ENCODE results near the gene TANGO2.

TANGO2 gene

GRCh38 chr22:20011993-20012740, 8.7 kb upstream of the TANGO2 start:
- no peak for DNase-seq (ENCODE audit: low spot score)

DNA sequence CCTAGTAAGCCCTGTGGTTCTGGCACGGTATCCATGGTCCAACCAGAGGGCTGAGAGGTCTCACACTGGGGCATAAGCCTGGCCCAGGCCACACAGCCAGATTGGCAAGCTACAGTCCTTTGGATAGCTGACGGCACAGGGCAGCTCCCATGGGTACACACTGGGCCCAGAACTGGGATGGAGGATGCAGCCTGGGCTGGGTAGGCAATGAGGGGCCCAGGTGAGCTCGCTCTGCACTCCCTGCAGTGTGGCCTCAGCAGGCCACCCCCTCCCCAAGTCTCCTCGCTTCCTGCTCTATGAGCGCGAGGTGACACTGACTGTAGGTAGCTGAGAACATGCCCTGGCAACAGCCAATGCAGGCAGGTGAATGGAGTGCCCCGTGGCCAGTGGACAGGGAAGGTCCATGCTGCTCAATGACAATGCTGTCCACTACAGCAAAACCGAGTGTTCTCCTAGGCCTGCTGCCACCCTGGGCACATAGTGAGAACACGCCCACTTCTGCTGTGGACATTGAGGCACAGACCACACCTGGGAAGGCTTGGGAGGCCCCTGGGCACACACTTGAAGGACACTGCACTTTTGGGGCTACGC, 8.1 kb upstream of the TANGO2 start:
- DNase-seq (ENCODE audit: low spot score): no peak

DNA sequence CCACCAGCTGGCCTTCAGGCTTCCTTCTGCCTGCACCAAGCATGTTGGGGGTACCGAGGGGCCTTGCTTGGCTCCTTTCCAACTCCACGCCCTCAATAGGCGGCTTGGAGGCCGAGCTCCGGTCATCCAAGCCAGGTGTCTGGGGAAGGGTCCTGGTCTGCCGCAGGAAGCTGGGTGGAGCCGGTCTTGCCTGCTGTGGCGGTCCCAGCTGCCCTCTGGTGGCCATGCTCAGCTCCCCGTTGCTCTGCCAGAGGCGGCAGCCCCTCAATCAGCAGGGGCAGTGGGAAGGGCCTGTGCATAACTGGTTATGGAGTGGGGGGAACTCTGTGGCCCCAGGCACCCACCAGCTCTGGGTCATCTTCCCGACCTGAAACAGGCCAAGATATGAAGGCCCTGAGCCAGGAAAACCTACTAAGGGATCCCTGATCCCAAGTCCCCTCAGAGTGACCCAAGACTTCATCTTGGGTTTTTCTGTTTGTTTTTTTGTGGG, 7.5 kb upstream of the TANGO2 start:
- DNase-seq (ENCODE audit: low spot score): peak; percentile 84

DNA sequence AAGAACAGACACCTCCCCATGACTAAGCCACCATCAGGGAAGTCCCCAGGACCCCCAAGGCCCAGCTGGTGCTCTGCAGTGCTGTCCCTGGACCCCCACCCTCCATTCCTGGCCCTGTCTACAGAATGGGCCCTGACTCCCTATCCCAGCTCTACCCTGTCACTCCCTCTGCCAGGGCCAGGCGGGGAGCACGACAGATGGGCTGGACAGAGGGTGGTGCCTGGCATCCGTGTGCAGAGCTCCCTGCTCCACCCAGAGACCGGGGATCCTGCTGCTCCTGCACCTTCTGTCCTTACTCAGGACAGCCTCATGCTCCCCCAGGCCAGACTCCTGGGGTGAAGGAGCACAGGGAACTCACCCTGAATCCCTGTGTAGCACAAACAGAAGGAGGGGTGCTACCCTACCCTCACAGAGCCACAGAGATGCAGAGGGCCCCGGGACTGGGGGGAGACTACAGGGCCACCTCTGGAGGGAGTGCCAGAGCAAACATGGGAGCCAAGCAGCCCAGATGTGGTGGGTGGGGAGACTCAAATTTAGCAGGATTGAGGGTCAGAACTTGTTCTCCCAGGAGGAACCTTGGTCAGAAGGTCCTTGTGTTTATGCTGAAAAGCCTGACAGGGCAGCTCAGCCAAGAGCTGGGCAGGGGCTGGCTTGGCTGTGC, 6.3 kb upstream of the TANGO2 start:
- no peak for DNase-seq (ENCODE audit: low spot score)

DNA sequence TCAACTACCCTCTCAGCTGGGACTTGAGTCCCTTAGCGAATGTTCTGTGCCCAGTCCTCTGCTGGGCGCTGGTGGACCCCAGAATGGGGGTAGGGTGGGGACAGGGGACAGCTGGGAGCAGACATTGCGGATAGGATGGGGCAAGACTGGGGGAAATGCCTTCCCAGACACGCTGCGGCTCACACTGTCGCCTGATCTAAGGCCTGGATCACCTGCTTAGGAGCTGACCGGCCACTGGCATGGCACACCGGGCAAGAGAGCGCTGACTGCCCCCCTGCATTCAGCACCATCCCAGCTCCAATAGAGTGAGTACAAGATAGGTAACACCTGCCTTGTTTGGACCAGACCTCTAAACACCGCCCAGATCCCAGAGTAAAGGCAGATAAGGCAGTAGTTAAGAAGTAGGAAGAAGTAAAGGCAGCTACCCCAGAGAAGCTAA, 5.7 kb upstream of the TANGO2 start:
- DNase-seq (ENCODE audit: low spot score): no peak

GRCh38 chr22:20015971-20016733, 4.8 kb upstream of the TANGO2 start:
- DNase-seq (ENCODE audit: low spot score): no peak

- peak; percentile 88 for DNase-seq (ENCODE audit: low spot score)
Measured at GRCh38 chr22:20016734-20017621, 3.9 kb upstream of the TANGO2 start, which contains the start of gene ARVCF. Gene ARVCF, minus strand, starts transcription at chr22:20016823. Its CDS starts 26,029 bp downstream, at chr22:19990794.

- DNase-seq (ENCODE audit: low spot score): no peak
Measured at GRCh38 chr22:20017622-20017958, 3.3 kb upstream of the TANGO2 start.

- DNase-seq (ENCODE audit: low spot score): no peak
Measured at GRCh38 chr22:20018001-20018400, 2.9 kb upstream of the TANGO2 start.

GRCh38 chr22:20019661-20020532, 1.0 kb upstream of the TANGO2 start:
- DNase-seq (ENCODE audit: low spot score): no peak

GRCh38 chr22:20021196-20022181, 579 bp downstream of the TANGO2 start:
- DNase-seq (ENCODE audit: low spot score): no peak

DNA sequence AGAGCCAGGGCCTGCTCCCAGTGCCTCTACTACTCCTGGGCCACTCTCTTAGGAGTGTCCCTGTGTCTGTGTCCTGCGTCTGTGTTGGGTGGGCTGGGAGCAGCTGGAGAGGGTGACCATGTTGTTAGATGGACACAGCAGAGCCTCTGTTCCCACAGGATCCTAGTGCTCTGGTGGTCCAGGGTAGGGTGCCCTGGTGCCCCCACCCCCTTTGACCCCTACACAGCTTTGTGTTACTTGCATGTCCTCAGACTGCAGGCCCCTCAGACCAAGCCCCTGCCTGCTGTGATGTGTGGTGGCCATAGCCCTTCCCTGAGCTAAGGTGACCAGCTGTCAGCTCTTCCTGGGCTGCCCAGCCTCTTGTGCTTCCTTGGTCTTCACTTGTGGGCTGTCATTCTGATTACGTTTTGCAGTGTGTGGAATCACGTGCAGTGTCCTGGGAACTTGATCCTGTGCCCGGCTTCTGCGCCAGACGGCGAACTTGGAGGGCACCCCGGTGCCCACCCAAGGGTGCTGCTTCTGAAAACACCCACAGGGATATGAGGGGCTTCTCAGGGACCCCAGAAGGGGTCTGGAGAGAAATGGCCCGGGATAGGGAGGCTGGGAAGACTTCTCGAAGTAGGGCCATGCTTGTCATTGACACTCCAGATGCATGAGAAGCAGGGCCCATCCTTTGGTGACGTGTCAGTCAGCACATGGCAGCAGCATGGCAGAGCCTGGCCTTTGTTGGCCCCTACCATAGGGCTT, 1.5 kb downstream of the TANGO2 start:
- DNase-seq (ENCODE audit: low spot score): no peak

DNA sequence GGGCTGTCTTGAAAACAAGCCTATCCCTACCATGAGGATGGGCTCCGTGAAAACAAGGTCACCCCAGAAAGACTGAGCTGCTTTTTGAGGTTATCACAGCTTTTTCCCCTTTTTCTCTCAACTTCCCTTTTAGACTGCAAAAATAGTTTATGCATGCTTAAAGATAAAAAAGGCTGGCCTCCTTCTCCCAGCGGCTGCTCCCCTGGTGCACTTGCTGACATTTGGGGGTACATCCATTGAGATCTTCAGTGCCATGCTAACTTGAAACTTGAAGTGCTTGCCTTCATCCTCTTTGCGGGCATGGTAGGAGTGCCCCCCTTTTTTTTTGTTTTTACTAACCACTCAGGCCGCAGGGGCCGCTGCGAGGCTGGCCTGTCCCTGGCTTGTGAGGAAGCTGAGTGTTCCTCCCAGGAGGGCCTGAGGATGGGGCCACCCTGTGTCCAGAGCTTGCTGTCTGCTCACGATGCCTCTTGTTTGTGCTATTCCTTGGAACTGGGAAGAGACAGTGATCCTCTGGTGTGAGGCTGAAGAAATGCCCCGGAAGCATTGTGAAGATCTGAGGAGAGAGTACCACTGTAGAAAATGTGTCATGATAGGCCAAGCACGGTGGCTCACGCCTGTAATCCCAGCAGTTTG, 2.2 kb downstream of the TANGO2 start:
- no peak for DNase-seq (ENCODE audit: low spot score)

GRCh38 chr22:20024225-20024624, 3.3 kb downstream of the TANGO2 start:
- DNase-seq (ENCODE audit: low spot score): no peak

DNA sequence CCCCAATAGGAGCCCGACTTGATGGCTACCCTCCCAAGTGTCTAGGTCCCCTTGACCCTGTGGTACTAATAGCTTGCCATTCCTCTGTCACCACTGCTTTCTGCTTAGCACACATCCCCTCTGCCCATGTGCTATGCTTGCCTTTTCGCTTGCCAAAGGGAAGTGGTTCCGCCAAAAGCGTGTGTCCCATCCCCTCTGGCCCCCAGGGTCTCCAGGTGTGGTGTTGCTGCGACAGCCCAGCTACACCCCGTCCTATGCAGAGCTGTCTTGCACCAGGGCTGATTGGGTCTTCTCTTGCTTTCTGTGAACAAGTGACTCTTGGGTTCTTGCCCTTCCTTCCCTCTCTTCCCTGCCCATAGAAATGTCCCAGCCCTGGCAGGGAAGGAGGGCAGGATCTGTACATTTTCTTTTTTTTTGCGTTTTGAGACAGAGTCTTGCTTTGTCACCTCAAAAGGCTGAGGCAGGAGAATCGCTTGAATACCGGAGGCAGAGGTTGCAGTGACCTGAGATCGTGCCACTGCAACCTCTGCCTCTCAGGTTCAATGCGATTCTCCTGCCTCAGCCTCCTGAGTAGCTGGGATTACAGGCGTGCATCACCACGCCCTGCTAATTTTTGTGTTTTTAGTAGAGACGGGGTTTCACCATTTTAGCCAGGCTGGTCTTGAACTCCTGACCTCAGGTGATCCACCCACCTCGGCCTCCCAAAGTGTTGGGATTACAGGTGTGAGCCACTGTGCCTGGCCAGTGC, 3.9 kb downstream of the TANGO2 start:
- no peak for DNase-seq (ENCODE audit: low spot score)

- DNase-seq (ENCODE audit: low spot score): no peak
Measured at GRCh38 chr22:20025401-20026203, 4.7 kb downstream of the TANGO2 start.

Measured in SK-N-DZ (cell line).